ENCODE data around the gene GALNTL6. TPM values are rescaled to one million over a fixed set of nuclear protein-coding genes. Genes with fewer than 3 reads are reported as not detected.

The GALNTL6 gene
- total RNA-seq, 1 donor, result under 0.01 TPM

GRCh38 chr4:172866421-172866820, 1053.2 kb downstream of the GALNTL6 start:
- Histone ChIP-seq H3K9me3 (ENCODE audit: low read depth, low read length) (no peaks in the 10 kb centered on the region), H3K79me2 (ENCODE audit: insufficient read depth, low read length) (no peaks in the 10 kb centered on the region), H3K36me3 (ENCODE audit: insufficient read depth, low read length) (no peaks in the 10 kb centered on the region), H3K4me1 (ENCODE audit: insufficient read depth, low read length) (no peaks in the 10 kb centered on the region), H3K27ac (ENCODE audit: low read depth, low read length) (no peak overlapping the region), H3K4me3 (ENCODE audit: insufficient read depth, low read length) (no peak overlapping the region), H4K20me1 (ENCODE audit: insufficient read depth, low read length) (no peaks in the 10 kb centered on the region), H3K4me2 (ENCODE audit: insufficient read depth, low read length) (no peak overlapping the region), H3K27me3 (ENCODE audit: insufficient read depth, low read length) (no peaks in the 10 kb centered on the region), H2AFZ (ENCODE audit: low read length) (no peak overlapping the region)
- no peak for DNase-seq (ENCODE audit: insufficient read length, low spot score, missing footprints)
- no peak for TF ChIP-seq CTCF (IDR thresholded peaks at IDR 0.05; ENCODE audit: extremely low read depth, low read depth, low read length)

- no peak for TF ChIP-seq CTCF (IDR thresholded peaks at IDR 0.05; ENCODE audit: extremely low read depth, low read depth, low read length)
- no peaks in the 10 kb centered on the region for H3K27me3 ChIP-seq (ENCODE audit: insufficient read depth, low read length)
- H3K4me1 ChIP-seq (ENCODE audit: insufficient read depth, low read length), result no peaks in the 10 kb centered on the region
- no peaks in the 10 kb centered on the region for H3K36me3 ChIP-seq (ENCODE audit: insufficient read depth, low read length)
- H3K9me3 ChIP-seq (ENCODE audit: low read depth, low read length), result no peaks in the 10 kb centered on the region
- H3K4me3 ChIP-seq (ENCODE audit: insufficient read depth, low read length), result no peak overlapping the region
- no peak overlapping the region for H3K4me2 ChIP-seq (ENCODE audit: insufficient read depth, low read length)
- H4K20me1 ChIP-seq (ENCODE audit: insufficient read depth, low read length), result no peaks in the 10 kb centered on the region
- no peak overlapping the region for H3K27ac ChIP-seq (ENCODE audit: low read depth, low read length)
- no peaks in the 10 kb centered on the region for H3K79me2 ChIP-seq (ENCODE audit: insufficient read depth, low read length)
- DNase-seq (ENCODE audit: insufficient read length, low spot score, missing footprints), result no peak
- no peak overlapping the region for H2AFZ ChIP-seq (ENCODE audit: low read length)
These were observed 1054.6 kb downstream of the GALNTL6 start for GRCh38 chr4:172867835-172868234.

GRCh38 chr4:172868271-172868670, 1055.1 kb downstream of the GALNTL6 start:
- Histone ChIP-seq H3K79me2 (ENCODE audit: insufficient read depth, low read length) (no peaks in the 10 kb centered on the region), H3K9me3 (ENCODE audit: low read depth, low read length) (no peaks in the 10 kb centered on the region), H3K4me1 (ENCODE audit: insufficient read depth, low read length) (no peaks in the 10 kb centered on the region), H4K20me1 (ENCODE audit: insufficient read depth, low read length) (no peaks in the 10 kb centered on the region), H3K4me2 (ENCODE audit: insufficient read depth, low read length) (no peak overlapping the region), H3K27ac (ENCODE audit: low read depth, low read length) (no peak overlapping the region), H3K36me3 (ENCODE audit: insufficient read depth, low read length) (no peaks in the 10 kb centered on the region), H3K27me3 (ENCODE audit: insufficient read depth, low read length) (no peaks in the 10 kb centered on the region), H2AFZ (ENCODE audit: low read length) (no peak overlapping the region), H3K4me3 (ENCODE audit: insufficient read depth, low read length) (no peak overlapping the region)
- no peak for TF ChIP-seq CTCF (IDR thresholded peaks at IDR 0.05; ENCODE audit: extremely low read depth, low read depth, low read length)
- DNase-seq (ENCODE audit: insufficient read length, low spot score, missing footprints), result no peak

GRCh38 chr4:172869621-172870268, 1056.5 kb downstream of the GALNTL6 start:
- TF ChIP-seq CTCF (IDR thresholded peaks at IDR 0.05; ENCODE audit: extremely low read depth, low read depth, low read length), result no peak
- Histone ChIP-seq H3K27me3 (ENCODE audit: insufficient read depth, low read length) (no peaks in the 10 kb centered on the region), H3K36me3 (ENCODE audit: insufficient read depth, low read length) (no peaks in the 10 kb centered on the region), H3K4me3 (ENCODE audit: insufficient read depth, low read length) (no peak overlapping the region), H3K9me3 (ENCODE audit: low read depth, low read length) (no peaks in the 10 kb centered on the region), H2AFZ (ENCODE audit: low read length) (no peak overlapping the region), H3K79me2 (ENCODE audit: insufficient read depth, low read length) (no peaks in the 10 kb centered on the region), H3K4me1 (ENCODE audit: insufficient read depth, low read length) (no peaks in the 10 kb centered on the region), H3K27ac (ENCODE audit: low read depth, low read length) (no peak overlapping the region), H3K4me2 (ENCODE audit: insufficient read depth, low read length) (no peak overlapping the region), H4K20me1 (ENCODE audit: insufficient read depth, low read length) (no peaks in the 10 kb centered on the region)
- no peak for DNase-seq (ENCODE audit: insufficient read length, low spot score, missing footprints)

Data from osteoblast (primary cell).